HEK293T (cell line): ENCODE results near the gene CBX2.

Source experiments
- BHLHE40 ChIP-seq: fragments of 450-650 bp; IDR thresholded peaks from 2 replicates; pipeline ENCODE4 v1.6.1; 2016; ENCODE audit warnings: mild to moderate bottlenecking, moderate library complexity, borderline replicate concordance
- ELF4 ChIP-seq: fragments of 450-650 bp; IDR thresholded peaks from 2 replicates; pipeline ENCODE4 v1.6.1; 2017; ENCODE audit warnings: antibody characterized with exemption
- FOXA1 ChIP-seq: fragments of 450-650 bp; IDR thresholded peaks from 2 replicates; pipeline ENCODE4 v1.6.1; 2016; ENCODE audit warnings: mild to moderate bottlenecking
- FOXK2 ChIP-seq: fragments of 450-650 bp; IDR thresholded peaks from 2 replicates; pipeline ENCODE4 v1.6.1; 2016; ENCODE audit warnings: mild to moderate bottlenecking
- FOXM1 ChIP-seq: fragments of 450-650 bp; IDR thresholded peaks from 2 replicates; pipeline ENCODE4 v1.6.1; 2017; ENCODE audit warnings: mild to moderate bottlenecking, borderline replicate concordance
- HDGF ChIP-seq: fragments of 450-650 bp; IDR thresholded peaks from 2 replicates; pipeline ENCODE4 v1.6.1; 2017; ENCODE audit warnings: antibody characterized with exemption, borderline replicate concordance
- L3MBTL2 ChIP-seq: fragments of 450-650 bp; conservative IDR thresholded peaks from 2 replicates; pipeline ENCODE4 v1.6.1; 2016; ENCODE audit warnings: mild to moderate bottlenecking
- NFRKB ChIP-seq: fragments of 450-650 bp; IDR thresholded peaks from 2 replicates; pipeline ENCODE4 v1.6.1; 2016; ENCODE audit warnings: mild to moderate bottlenecking, moderate library complexity
- PKNOX1 ChIP-seq: fragments of 450-650 bp; IDR thresholded peaks from 2 replicates; pipeline ENCODE4 v1.6.1; 2016
- SP1 ChIP-seq: fragments of 450-650 bp; IDR thresholded peaks from 2 replicates; pipeline ENCODE4 v1.6.1; 2017
- SUZ12 ChIP-seq: fragments of 450-650 bp; IDR thresholded peaks from 2 replicates; pipeline ENCODE4 v1.6.1; 2016; ENCODE audit warnings: mild to moderate bottlenecking
- TARDBP ChIP-seq: fragments of 450-650 bp; IDR thresholded peaks from 2 replicates; pipeline ENCODE4 v1.6.1; 2016
- ZNF384 ChIP-seq: fragments of 450-650 bp; IDR thresholded peaks from 2 replicates; pipeline ENCODE4 v1.6.1; 2016

- TF ChIP-seq NFRKB = no peak
- no peak for TF ChIP-seq SP1
- TF ChIP-seq BHLHE40 = no peak
- TF ChIP-seq FOXA1 = no peak
- no peak for TF ChIP-seq FOXM1
- TF ChIP-seq SUZ12 = no peak
- TF ChIP-seq PKNOX1 = no peak
- no peak for TF ChIP-seq TARDBP
- TF ChIP-seq ZNF384 = no peak
- no peak for TF ChIP-seq L3MBTL2
- no peak for TF ChIP-seq ELF4
- TF ChIP-seq FOXK2 = no peak
- no peak for TF ChIP-seq HDGF
Observed at GRCh38 chr17:79820959-79821330, 43.0 kb downstream of the CBX2 start.
